Prostate gland (tissue), 2 donors: Measurements from ENCODE around the gene C1orf50. TPM values are rescaled to one million over a fixed set of nuclear protein-coding genes. Genes with fewer than 3 reads are reported as not detected.

Source experiments
- DNase-seq: peaks from one replicate; pipeline ENCODE4 v3.0.0-alpha.2; 2019; ENCODE audit warnings: low spot score
- H3K27ac ChIP-seq, 2 donors: fragments of 200-600 bp; sonication (generic); 2 replicates each; pipeline ENCODE4 v1.5.1; 2017 to 2019
- H3K27me3 ChIP-seq: fragments of 200-600 bp; sonication (generic); replicated peaks from 2 replicates; pipeline ENCODE4 v1.5.1; 2019; ENCODE audit not compliant: insufficient read depth
- H3K36me3 ChIP-seq, 2 donors: fragments of 200-600 bp; sonication (generic); 1 replicate in 1 of 2; 2 replicates in 1 of 2; pipeline versions ENCODE4 v1.5.1 to v1.8.1; 2017 to 2019
- H3K4me1 ChIP-seq: fragments of 200-600 bp; sonication (generic); replicated peaks from 2 replicates; pipeline ENCODE4 v1.5.1; 2019
- H3K4me3 ChIP-seq, 2 donors: fragments of 200-600 bp; sonication (generic); 2 replicates each; pipeline ENCODE4 v1.5.1; 2017 to 2019
- H3K9me3 ChIP-seq: fragments of 200-600 bp; sonication (generic); 2 replicates; pipeline ENCODE4 v1.5.1; 2017
- POLR2A ChIP-seq: fragments of 450-650 bp; IDR thresholded peaks from one replicate; pipeline ENCODE4 v1.6.1; 2016; ENCODE audit warnings: antibody characterized with exemption, mild to moderate bottlenecking
- POLR2AphosphoS5 ChIP-seq: sonication (generic); formaldehyde crosslinking; IDR thresholded peaks from one replicate; pipeline ENCODE4 v1.6.1; 2017; ENCODE audit warnings: antibody characterized with exemption
- WGBS: methylation state at CpG from one replicate; pipeline ENCODE4 v1.1.5; 2018; 5-methylcytosine and 5-hydroxymethylcytosine counted together
- intact Hi-C: fragments of 100-400 bp; cut with DNase I; formaldehyde crosslinking; loops from one replicate; pipeline ENCODE4 v1.14.2; 2022
- total RNA-seq, 2 donors: library from RNA; depleted of rRNA; stranded (reverse); fragments of >200 nt; gene quantifications; one replicate each; pipeline ENCODE4 v1.1.0, GENCODE V29; 2016
- TF ChIP-seq, protein P1 (sequence below), 4 experiments: fragments of 200-600 bp in 2 of 4; fragments of 450-650 bp in 2 of 4; sonication (generic) in 2 of 4; IDR thresholded peaks; 1 replicate in 3 of 4; 2 replicates in 1 of 4; pipeline ENCODE4 v1.5.1; 2016 to 2019; ENCODE audit warnings: antibody characterized with exemption in 4 of 4, mild to moderate bottlenecking in 2 of 4, moderate library complexity in 2 of 4

Gene C1orf50
- total RNA-seq, 2 donors from 2014 or later, result 3.3 to 3.6 TPM

DNA sequence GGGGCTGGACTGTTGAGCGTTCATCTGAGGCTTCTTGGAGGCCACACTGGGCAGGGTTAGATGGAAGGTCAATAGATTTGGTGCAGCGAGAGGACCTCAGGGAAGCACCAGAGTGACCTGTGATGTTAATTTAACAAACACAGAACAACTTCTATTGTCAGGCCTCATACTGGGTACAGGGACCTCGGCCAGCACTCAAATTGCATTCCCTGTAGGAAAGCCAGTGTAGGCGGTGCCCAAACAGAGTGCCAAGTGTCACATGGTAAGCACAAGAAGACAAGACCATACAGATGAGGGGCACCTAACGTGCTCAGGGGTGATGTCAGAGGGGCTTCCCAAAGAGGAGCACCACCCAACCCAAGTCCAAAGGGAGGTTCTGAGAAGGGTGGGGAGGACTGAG, 19.0 kb downstream of the C1orf50 start:
- no peaks in the 10 kb centered on the region for H3K4me1 ChIP-seq

DNA sequence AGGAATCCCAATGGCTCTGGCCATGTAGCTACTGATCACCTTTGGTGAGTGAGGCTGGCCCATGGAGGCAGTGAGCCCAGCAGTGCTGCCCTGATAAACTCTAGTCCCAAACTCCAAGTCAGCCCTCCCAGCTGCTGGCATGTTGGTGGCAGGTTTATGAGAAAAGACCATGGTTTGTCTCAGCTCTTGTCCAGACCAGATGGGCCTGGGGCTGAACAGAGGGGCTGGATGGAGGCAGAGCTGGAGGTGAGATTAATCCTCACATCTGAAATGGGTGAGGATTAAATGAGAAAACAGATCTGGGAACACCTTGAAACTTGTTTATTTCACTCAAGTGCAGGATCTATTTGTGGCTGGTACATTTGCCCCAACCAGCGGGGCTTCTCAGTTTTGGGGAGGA, 21.0 kb downstream of the C1orf50 start:
- 100% methylated on average over 1 of the region's 1 CpG for WGBS
- no peaks in the 10 kb centered on the region for H3K36me3 ChIP-seq
- no peak overlapping the region for H3K4me3 ChIP-seq
- no peaks in the 10 kb centered on the region for H3K4me1 ChIP-seq
- intact Hi-C loops, result no loop called here
- no peaks in the 10 kb centered on the region for H3K27me3 ChIP-seq
- no peak for TF ChIP-seq POLR2A
- TF ChIP-seq, protein P1, sequence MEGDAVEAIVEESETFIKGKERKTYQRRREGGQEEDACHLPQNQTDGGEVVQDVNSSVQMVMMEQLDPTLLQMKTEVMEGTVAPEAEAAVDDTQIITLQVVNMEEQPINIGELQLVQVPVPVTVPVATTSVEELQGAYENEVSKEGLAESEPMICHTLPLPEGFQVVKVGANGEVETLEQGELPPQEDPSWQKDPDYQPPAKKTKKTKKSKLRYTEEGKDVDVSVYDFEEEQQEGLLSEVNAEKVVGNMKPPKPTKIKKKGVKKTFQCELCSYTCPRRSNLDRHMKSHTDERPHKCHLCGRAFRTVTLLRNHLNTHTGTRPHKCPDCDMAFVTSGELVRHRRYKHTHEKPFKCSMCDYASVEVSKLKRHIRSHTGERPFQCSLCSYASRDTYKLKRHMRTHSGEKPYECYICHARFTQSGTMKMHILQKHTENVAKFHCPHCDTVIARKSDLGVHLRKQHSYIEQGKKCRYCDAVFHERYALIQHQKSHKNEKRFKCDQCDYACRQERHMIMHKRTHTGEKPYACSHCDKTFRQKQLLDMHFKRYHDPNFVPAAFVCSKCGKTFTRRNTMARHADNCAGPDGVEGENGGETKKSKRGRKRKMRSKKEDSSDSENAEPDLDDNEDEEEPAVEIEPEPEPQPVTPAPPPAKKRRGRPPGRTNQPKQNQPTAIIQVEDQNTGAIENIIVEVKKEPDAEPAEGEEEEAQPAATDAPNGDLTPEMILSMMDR (IDR thresholded peaks at IDR 0.05), result no peak
- no peaks in the 10 kb centered on the region for H3K9me3 ChIP-seq
- H3K27ac ChIP-seq, result no peak overlapping the region
- no peak for DNase-seq

More for the DNA sequence above, 19.0 kb downstream of the C1orf50 start:
- WGBS, result 73% methylated on average over 5 of the region's 5 CpGs
- no peak for DNase-seq
- TF ChIP-seq, protein P1 (IDR thresholded peaks at IDR 0.05), result no peak
- TF ChIP-seq POLR2A (no peak), POLR2AphosphoS5 (no peak)
- no peaks in the 10 kb centered on the region for H3K27me3 ChIP-seq
- no peak overlapping the region for H3K4me3 ChIP-seq
- H3K9me3 ChIP-seq, result no peaks in the 10 kb centered on the region
- intact Hi-C loops, result no loop called here
- H3K27ac ChIP-seq, result no peak overlapping the region
- H3K36me3 ChIP-seq, result no peaks in the 10 kb centered on the region

DNA sequence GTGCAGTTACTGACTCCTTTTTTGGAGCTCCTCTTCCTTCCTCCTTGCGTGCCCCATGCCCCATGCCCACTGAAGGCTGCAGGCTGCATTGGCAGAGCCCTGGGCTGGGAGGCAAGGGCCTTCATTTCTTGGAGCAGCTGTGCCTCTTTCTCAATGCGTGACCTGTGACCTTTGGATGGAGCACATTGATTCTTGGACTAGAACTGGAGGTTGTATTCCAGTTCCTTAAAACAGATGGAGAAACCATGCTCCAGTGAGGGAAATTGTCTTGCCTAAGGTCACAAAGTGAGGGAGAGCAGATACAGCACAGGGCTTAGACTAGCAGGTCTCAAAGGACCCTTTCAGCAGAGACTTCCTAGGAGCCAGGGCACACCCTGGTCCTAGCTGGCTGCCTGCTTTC, 26.8 kb downstream of the C1orf50 start:
- Histone ChIP-seq H3K36me3 (no peaks in the 10 kb centered on the region), H3K4me3 (no peak overlapping the region), H3K27ac (no peak overlapping the region), H3K27me3 (no peaks in the 10 kb centered on the region), H3K9me3 (no peaks in the 10 kb centered on the region), H3K4me1 (no peaks in the 10 kb centered on the region)
- WGBS, result 100% methylated on average over 2 of the region's 2 CpGs
- DNase-seq, result no peak
- TF ChIP-seq POLR2A, result no peak
- TF ChIP-seq, protein P1 (IDR thresholded peaks at IDR 0.05), result no peak
- TF ChIP-seq POLR2AphosphoS5, result no peak
- intact Hi-C loops, result no loop called here

DNA sequence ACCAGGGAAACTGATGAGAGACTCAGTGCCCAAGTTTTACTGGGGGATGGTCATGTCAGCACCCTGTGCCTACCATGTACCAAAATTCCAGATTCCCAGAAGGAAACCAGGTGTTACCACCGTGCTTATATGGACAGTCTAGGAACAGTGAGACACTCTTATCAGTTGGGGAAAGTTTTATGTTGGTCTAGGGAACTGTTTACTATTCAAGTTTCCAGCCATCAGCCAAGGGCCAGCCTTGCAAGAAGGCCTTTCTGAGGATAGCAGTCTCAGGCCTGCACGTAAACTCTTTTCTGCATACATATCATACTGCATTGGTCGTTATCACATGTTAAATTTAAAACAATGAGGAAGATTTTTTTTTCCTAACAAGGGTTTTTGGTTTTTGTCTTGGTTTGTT, 30.4 kb downstream of the C1orf50 start:
- Histone ChIP-seq H3K27me3 (no peaks in the 10 kb centered on the region), H3K4me3 (no peak overlapping the region), H3K27ac (no peak overlapping the region), H3K9me3 (no peaks in the 10 kb centered on the region), H3K36me3 (no peaks in the 10 kb centered on the region), H3K4me1 (no peaks in the 10 kb centered on the region)
- WGBS, result 63% methylated on average over 3 of the region's 3 CpGs
- no peak for TF ChIP-seq POLR2AphosphoS5
- TF ChIP-seq, protein P1 (IDR thresholded peaks at IDR 0.05), result no peak
- no peak for TF ChIP-seq POLR2A
- no peak for DNase-seq
- intact Hi-C loops, result no loop called here

DNA sequence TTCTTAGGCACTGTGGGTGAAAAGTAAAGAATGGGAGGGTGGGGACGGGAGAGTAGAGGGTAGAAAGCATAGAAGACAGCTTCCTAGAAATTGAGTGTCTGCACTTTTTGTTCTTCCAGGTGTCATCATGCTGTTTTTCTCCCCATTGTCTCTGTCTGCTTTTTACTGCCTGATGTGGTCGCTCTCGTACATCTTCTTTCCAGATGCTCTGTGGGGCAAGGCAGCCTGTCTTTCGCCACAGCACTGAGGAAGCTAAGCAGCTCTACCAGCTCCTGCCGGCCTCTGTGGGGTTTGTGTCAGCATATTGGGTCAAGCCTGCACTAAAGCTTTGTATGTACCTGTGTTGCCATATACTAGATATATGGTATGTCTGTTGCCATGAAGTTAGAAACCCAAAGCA, 30.9 kb downstream of the C1orf50 start:
- Histone ChIP-seq H3K27me3 (no peaks in the 10 kb centered on the region), H3K4me1 (no peaks in the 10 kb centered on the region), H3K4me3 (no peak overlapping the region), H3K27ac (no peak overlapping the region), H3K9me3 (no peaks in the 10 kb centered on the region), H3K36me3 (no peaks in the 10 kb centered on the region)
- intact Hi-C loops, result no loop called here
- no peak for TF ChIP-seq POLR2A
- TF ChIP-seq POLR2AphosphoS5, result no peak
- TF ChIP-seq, protein P1 (IDR thresholded peaks at IDR 0.05), result no peak
- WGBS, result 74% methylated on average over 5 of the region's 5 CpGs
- no peak for DNase-seq
